DMS153 treated with DMSO at 0.1 percent for 48 hours (cell line): ENCODE measurements around the gene HOXB13.
"Not testable (repeated sequence)": the region's sequence is repeated elsewhere in the genome, so short reads cannot be mapped to it uniquely, and the experiment has no call there.

Experiments used
- DNase-seq: peaks from one replicate; lab custom pipeline; 2025; ENCODE audit not compliant: unreplicated experiment; lab: John Stamatoyannopoulos, UW

HOXB13 gene

GRCh38 chr17:48726916-48727286, 1.6 kb downstream of the HOXB13 start:
- DNase-seq, result no peak

GRCh38 chr17:48726114-48726915, 2.2 kb downstream of the HOXB13 start:
- DNase-seq, result no peak

DNA sequence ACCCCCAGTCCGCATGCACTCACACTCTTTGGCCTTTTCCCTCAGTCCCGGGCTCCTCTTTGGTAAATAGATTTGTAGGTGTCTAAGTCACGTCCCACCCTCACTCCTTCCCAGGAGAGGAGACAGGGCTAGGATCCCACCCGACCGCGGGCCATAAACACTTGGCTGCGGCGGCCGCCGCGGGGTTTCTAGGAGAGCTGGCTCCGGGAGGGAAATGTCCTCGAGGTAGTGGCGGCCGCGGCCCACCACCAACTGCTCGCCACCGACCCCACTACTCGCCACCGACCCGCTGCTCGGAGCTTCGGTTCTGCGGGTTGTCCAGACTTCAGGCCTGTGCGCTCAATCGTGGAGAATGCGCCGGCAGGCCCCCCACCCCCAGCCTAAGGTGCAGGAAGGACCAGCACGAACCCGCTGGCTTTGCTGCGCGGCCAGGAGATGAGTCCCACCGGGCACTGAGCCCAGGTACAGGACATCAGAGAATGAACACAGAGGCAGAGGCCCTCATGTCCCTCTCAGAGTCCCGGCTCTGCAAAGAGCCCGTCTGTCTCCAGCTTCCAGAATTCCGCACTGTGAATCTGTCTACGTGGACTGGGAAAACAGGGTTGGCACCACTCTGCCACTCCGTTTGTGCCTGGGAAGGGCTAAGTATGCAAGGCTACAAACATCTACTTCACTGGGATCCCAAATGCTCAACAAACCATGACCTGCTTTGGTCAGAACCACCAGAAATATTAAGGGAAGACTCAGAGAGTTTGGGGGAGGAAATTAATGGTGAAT, 3.1 kb downstream of the HOXB13 start:
- DNase-seq, result no peak

- DNase-seq, result no peak
These were observed 3.6 kb downstream of the HOXB13 start for GRCh38 chr17:48725004-48725287.

DNA sequence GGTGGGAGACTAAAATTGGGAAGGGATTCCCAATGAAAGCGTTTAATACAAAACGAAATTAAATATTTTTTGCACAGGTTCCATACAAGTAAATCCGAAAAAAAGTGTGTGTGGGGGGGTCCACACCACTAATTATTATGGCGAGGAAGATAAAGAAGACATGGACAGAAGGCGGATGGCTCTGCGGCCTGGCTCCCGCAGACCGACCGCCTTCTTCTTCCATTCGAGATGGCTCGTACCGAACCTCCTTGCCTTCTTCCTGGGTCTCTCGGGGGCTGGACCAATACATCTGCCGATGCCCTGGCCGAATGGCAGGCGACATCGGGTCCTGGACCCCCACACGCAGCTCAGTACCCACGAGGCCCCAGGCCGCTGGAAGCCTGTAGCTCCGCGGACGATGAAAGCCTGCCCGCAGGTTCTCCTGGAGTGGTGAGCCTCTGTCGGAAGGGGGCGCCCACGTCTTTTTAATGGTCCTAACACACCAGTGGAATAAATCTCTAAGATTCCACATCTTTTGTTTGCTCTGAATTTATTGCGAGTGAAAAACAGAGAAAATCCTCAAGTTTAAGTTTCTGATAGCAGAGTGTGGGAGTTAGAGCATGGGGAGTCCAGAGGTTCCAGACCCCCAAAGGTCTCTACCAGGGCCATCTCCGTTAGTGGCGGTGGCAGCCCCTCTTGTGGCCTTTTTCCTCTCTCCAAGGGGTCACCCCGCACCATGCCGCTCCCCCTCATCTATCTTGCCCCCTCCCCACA, 4.1 kb downstream of the HOXB13 start:
- peak; percentile 72 for DNase-seq

DNA sequence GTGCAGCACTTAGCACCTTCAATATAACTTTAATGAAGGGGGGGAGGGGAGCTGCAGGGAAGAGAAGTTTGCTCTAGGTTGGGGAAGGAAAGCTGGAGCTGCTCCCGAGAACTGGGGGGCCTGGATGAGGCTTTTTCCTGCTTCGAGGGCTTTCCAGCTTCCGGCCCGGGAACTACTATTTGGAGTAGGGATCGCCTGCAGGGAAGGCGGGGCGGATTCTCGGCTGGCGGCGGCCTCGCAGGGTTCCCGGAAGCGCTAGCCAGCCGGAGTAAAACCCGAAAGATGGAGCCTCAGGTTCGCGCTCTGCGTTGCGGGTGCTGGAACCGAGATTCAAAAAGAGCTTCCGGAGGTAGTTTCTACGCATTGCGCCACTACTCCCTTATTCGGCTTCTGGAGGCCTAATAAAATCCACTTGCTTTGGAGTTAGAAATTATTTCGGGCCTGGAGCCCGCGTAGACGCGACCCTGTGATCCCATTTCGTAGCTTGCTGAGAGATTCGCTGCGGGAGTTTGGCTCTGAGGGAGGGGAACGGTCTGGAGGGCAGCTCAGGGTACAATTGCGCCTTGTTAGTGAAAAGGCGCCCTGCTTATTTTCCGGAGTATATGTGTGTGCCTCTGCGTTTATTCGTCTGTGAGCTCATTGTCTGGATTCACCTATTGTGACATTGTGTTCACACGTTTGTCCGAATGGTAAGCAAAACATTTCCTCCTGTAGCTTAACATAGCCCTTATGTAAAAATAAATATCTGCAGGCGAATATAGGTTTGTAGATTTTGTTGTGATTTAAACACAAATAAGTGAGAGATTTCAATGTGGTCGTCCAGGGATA, 4.9 kb downstream of the HOXB13 start:
- DNase-seq, result peak; percentile 81

DNA sequence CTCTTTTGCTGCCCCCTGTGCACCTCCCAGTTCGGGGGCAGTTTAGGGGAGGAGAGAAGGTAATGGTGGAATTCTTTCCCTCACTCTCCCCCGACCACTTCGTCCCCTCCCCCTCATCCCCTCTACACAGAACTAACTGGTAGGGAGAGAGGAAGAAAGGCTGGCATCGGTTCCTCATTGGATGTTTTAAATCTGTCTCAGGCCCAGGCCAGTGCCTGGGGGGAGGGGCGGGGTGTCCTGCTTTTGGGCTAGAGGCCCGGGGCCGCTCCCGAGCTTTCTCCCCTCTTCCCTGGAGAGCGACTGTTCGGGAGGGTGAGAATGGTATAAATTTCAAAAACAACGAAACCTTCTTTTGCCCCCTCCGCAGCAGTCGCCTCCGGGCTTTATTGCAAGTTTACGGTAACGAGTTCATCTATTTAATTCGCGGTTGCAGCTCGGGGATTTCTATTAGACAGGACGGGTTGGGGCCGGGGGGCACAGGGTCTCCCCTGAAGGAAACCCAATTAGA, 5.6 kb downstream of the HOXB13 start, which contains the start of gene PRAC2:
Gene PRAC2, plus strand, starts transcription at position 271 of the 508 bp plus-strand sequence. CDS start 1,226 bp downstream, outside the sequence.
- DNase-seq, result no peak

- no peak for DNase-seq
These were observed 6.2 kb downstream of the HOXB13 start, which contains the start of gene PRAC1 for GRCh38 chr17:48722201-48722907. Gene PRAC1, minus strand, starts transcription at chr17:48722518. Its CDS starts 126 bp downstream, at chr17:48722392.

GRCh38 chr17:48721009-48721402, 7.5 kb downstream of the HOXB13 start:
- DNase-seq, result no peak

DNA sequence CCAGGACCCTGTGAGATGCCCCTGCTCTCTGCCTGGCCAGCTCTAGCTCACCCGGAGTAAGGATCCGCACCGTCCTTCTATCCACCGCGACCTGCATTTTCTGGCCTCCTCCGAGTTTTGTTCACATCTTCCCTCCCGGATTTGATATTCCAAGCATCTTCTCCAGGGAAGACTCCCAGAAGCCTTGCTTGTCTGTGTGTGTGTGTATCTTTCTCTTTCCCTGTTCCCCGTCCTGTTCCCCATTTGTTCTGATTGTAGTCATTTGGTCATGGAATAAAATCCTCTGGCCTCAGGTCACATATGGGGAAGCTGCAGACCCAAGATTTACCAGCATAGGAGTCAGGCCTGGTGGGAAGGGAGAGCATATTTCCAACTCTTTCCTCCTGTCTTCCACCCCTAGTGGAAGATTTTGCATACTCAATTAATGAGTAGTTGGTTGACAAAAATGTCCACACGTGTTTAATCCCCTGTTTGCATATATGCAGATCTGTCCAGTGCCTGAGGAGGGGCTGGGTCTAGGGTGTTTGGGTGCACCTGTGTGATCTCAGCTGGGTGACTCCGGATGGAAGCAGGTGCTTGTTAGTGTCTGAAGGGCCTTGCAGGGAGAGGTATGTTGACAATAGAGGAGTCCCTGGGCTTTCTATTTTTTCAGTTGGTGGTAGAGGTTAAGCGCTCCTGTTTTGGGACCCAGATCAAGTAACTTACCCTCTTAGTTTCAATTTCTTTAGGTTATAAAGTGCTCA, 8.1 kb downstream of the HOXB13 start:
- no peak for DNase-seq

DNA sequence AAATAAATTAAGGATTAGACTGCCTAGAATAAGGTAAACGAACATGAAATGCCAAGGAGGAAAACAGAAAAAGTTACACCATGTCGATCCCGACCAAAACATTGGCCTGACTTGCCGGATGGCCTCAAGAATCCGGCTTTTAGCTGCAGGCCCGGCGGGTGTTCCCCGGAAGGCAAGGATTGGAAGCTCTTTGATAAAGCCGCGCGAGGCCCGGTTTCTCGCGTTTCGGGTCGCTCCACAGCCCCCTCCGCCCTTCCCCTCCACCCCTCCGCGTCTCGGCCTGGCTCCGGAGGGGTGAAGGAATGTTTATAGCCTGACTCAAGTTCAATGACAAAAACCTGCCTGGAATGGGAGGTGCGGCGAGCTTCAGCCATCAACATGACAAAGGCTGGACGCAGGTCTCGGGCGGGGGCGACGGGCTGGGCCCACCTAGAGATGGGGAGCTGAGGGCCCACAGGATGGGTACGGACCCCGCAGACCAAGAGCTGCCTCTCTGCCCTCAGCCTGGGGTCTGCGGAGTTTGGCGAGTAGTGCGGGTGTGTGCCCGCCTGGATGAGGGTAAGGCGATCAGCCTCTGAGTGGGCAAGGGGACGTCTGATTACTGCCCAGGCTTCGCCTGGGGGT, 8.8 kb downstream of the HOXB13 start:
- DNase-seq, result no peak

GRCh38 chr17:48718761-48719641, 9.5 kb downstream of the HOXB13 start:
- no peak for DNase-seq

- DNase-seq, result no peak
These were observed 10.3 kb downstream of the HOXB13 start for GRCh38 chr17:48718227-48718760.

GRCh38 chr17:48717367-48718226, 11.0 kb downstream of the HOXB13 start:
- no peak for DNase-seq

- DNase-seq, result not testable (repeated sequence)
These were observed 12.0 kb downstream of the HOXB13 start for GRCh38 chr17:48716549-48716948.
